GM23338 (cell line): ENCODE results near the gene RPS21. TPM values are rescaled to one million over a fixed set of nuclear protein-coding genes. Genes with fewer than 3 reads are reported as not detected.
A peak's percentile ranks its signal among the peaks of the same experiment; 100 is the strongest.

Experiments
- ATAC-seq: fragments of 200-7000 bp; cut with Tn5 transposase; 3 replicates; pipeline ENCODE4 v1.9.1; 2020
- DNase-seq: peaks from one replicate; pipeline ENCODE4 v3.0.0-alpha.2; 2015; ENCODE audit warnings: low spot score
- H2AFZ ChIP-seq: fragments of 200-600 bp; sonication (generic); 2 replicates; pipeline ENCODE4 v1.8.0; 2016; ENCODE audit warnings: antibody characterized with exemption, mild to moderate bottlenecking, moderate library complexity
- H3F3A ChIP-seq: fragments of 200-600 bp; sonication (generic); replicated peaks from 2 replicates; pipeline ENCODE4 v1.8.0; 2017; ENCODE audit warnings: antibody characterized with exemption, mixed run types, low read depth
- H3K27ac ChIP-seq: fragments of 200-600 bp; sonication (generic); 2 replicates; pipeline ENCODE4 v1.6.1; 2016; ENCODE audit warnings: low read depth
- H3K27me3 ChIP-seq: fragments of 200-600 bp; sonication (generic); 2 replicates; pipeline ENCODE4 v1.8.0; 2016; ENCODE audit warnings: mild to moderate bottlenecking, mixed run types, moderate library complexity; ENCODE audit not compliant: insufficient read depth
- H3K36me3 ChIP-seq: fragments of 200-600 bp; sonication (generic); 2 replicates; pipeline ENCODE4 v1.8.0; 2016; ENCODE audit warnings: mild to moderate bottlenecking; ENCODE audit not compliant: insufficient read depth
- H3K4me1 ChIP-seq: fragments of 200-600 bp; sonication (generic); 2 replicates; pipeline ENCODE4 v1.8.0; 2016; ENCODE audit warnings: mild to moderate bottlenecking, moderate library complexity; ENCODE audit not compliant: insufficient read depth
- H3K4me2 ChIP-seq: fragments of 200-600 bp; sonication (generic); 2 replicates; pipeline ENCODE4 v1.7.1; 2017; ENCODE audit warnings: mixed run types
- H3K4me3 ChIP-seq: fragments of 200-600 bp; sonication (generic); 2 replicates; pipeline ENCODE4 v1.6.1; 2016; ENCODE audit warnings: mixed run types
- H3K79me2 ChIP-seq: fragments of 200-600 bp; sonication (generic); replicated peaks from 2 replicates; pipeline ENCODE4 v1.8.0; 2017; ENCODE audit warnings: mild to moderate bottlenecking; ENCODE audit not compliant: insufficient read depth
- H3K9me2 ChIP-seq: fragments of 200-600 bp; sonication (generic); 2 replicates; pipeline ENCODE4 v1.8.0; 2017; ENCODE audit not compliant: insufficient read depth
- H4K20me1 ChIP-seq: fragments of 200-600 bp; sonication (generic); replicated peaks from 2 replicates; pipeline ENCODE4 v1.8.0; 2017; ENCODE audit warnings: mild to moderate bottlenecking; ENCODE audit not compliant: insufficient read depth
- H3K27ac Mint-ChIP-seq: 2 replicates; pipeline ENCODE4 v1.8.0; 2020; ENCODE audit warnings: inconsistent platforms, mild to moderate bottlenecking, moderate library complexity, mixed read lengths
- H3K27me3 Mint-ChIP-seq: 3 replicates; pipeline ENCODE4 v1.8.0; 2022; ENCODE audit warnings: low read depth, mild to moderate bottlenecking, moderate library complexity, mixed read lengths, inconsistent platforms; ENCODE audit not compliant: insufficient read depth, poor library complexity
- H3K36me3 Mint-ChIP-seq: 3 replicates; pipeline ENCODE4 v1.8.0; 2021; ENCODE audit warnings: low read depth, mild to moderate bottlenecking, inconsistent platforms, moderate library complexity, mixed read lengths
- H3K4me1 Mint-ChIP-seq: 3 replicates; pipeline ENCODE4 v1.8.0; 2020; ENCODE audit warnings: mild to moderate bottlenecking, inconsistent platforms, mixed read lengths
- H3K4me3 Mint-ChIP-seq: 3 replicates; pipeline ENCODE4 v1.8.0; 2021; ENCODE audit warnings: moderate library complexity, mild to moderate bottlenecking, inconsistent platforms, mixed read lengths
- H3K9me3 Mint-ChIP-seq: 3 replicates; pipeline ENCODE4 v1.8.0; 2020; ENCODE audit warnings: moderate library complexity, mild to moderate bottlenecking, inconsistent platforms, mixed read lengths
- CREB1 ChIP-seq: fragments of 250-450 bp; sonication (Bioruptor Pico); IDR thresholded peaks from 2 replicates; pipeline ENCODE4 v1.5.0; 2020; ENCODE audit warnings: low read depth, mild to moderate bottlenecking, moderate library complexity
- CTCF ChIP-seq, 2 experiments: fragments of 200-600 bp in 1 of 2; sonication (generic) in 1 of 2; conservative IDR thresholded peaks; 2 replicates each; pipeline versions ENCODE4 v1.5.1 to v1.6.1; 2016 to 2017; ENCODE audit warnings: antibody characterized with exemption in 2 of 2, low read depth in 2 of 2, mild to moderate bottlenecking in 2 of 2, moderate library complexity in 1 of 2
- EZH2phosphoT487 ChIP-seq: fragments of 200-600 bp; sonication (generic); IDR thresholded peaks from one replicate; pipeline ENCODE4 v1.8.1; 2018; ENCODE audit warnings: antibody characterized with exemption; ENCODE audit not compliant: unreplicated experiment
- JUNB ChIP-seq: IDR thresholded peaks from one replicate; pipeline ENCODE4 v1.6.1; 2016; ENCODE audit warnings: antibody characterized with exemption; ENCODE audit not compliant: unreplicated experiment
- NANOG ChIP-seq: IDR thresholded peaks from 2 replicates; pipeline ENCODE4 v1.6.1; 2016; ENCODE audit warnings: antibody characterized with exemption, borderline replicate concordance
- POLR2AphosphoS5 ChIP-seq: IDR thresholded peaks from 2 replicates; pipeline ENCODE4 v1.6.1; 2016; ENCODE audit warnings: antibody characterized with exemption, low read depth
- STAT1 ChIP-seq: IDR thresholded peaks from one replicate; pipeline ENCODE4 v1.6.1; 2016; ENCODE audit warnings: antibody characterized with exemption; ENCODE audit not compliant: unreplicated experiment
- polyA plus RNA-seq: library from polyadenylated mRNA; unstranded; fragments of >200 nt; fragmentation: Nextera tagmentation; extraction: Ambion mirVana; gene quantifications from 2 replicates; pipeline ENCODE4 v1.2.1, GENCODE V29; 2016
- total RNA-seq: library from RNA; depleted of rRNA; stranded (reverse); fragments of >200 nt; shearing (Covaris generic); gene quantifications from 2 replicates; pipeline ENCODE4 v1.2.3, GENCODE V29; 2014

Gene RPS21
- total and polyA plus RNA-seq, 2 experiments from 2014 or later: 759 to 2,298 TPM

GRCh38 chr20:62382306-62383198 lies 4.4 kb upstream of the RPS21 start:
- peak; percentile 78 for ATAC-seq
- H3K27ac Mint-ChIP-seq: peak overlapping the region; percentile 74; the same call in 1 of the 2 replicates

GRCh38 chr20:62387219-62387913 lies 463 bp downstream of the RPS21 start:
- peaks cover 43% of the 10 kb centered on the region for H3K79me2 ChIP-seq
- Mint-ChIP-seq H3K4me3 (peak overlapping the region; percentile 97), H3K36me3 (peaks cover 49% of the 10 kb centered on the region), H3K9me3 (no peaks in the 10 kb centered on the region), H3K27me3 (peaks cover 33% of the 10 kb centered on the region), H3K4me1 (peaks cover 32% of the 10 kb centered on the region), H3K27ac (peak overlapping the region; percentile 95)
- peaks cover 11% of the 10 kb centered on the region for H3K4me1 ChIP-seq
- ATAC-seq (no peak), DNase-seq (no peak)
- H3K36me3 ChIP-seq: peaks cover 11% of the 10 kb centered on the region
- H3K4me3 ChIP-seq: peak overlapping the region; percentile 100
- peak overlapping the region; percentile 84 for H3K27ac ChIP-seq
- H3F3A ChIP-seq: peaks cover 55% of the 10 kb centered on the region
- peak overlapping the region; percentile 100 for H3K4me2 ChIP-seq
- no peaks in the 10 kb centered on the region for H3K27me3 ChIP-seq
- no peak overlapping the region for H2AFZ ChIP-seq
- no peaks in the 10 kb centered on the region for H3K9me2 ChIP-seq
- peaks cover 23% of the 10 kb centered on the region for H4K20me1 ChIP-seq
- TF ChIP-seq POLR2AphosphoS5 (peak; percentile 23; the same call in 1 of the 2 replicates), EZH2phosphoT487 (no peak)

More at GRCh38 chr20:62382306-62383198, 4.4 kb upstream of the RPS21 start:
- Mint-ChIP-seq H3K4me3 (no peak overlapping the region; the same call in 2 of the 3 replicates), H3K36me3 (peaks cover 32% of the 10 kb centered on the region), H3K27me3 (peaks cover 25% of the 10 kb centered on the region), H3K9me3 (peaks cover 5% of the 10 kb centered on the region), H3K4me1 (peaks cover 25% of the 10 kb centered on the region)
- Histone ChIP-seq H3K36me3 (no peaks in the 10 kb centered on the region), H3K79me2 (peaks cover 33% of the 10 kb centered on the region), H3F3A (peaks cover 26% of the 10 kb centered on the region), H3K4me1 (peaks cover 8% of the 10 kb centered on the region), H3K9me2 (no peaks in the 10 kb centered on the region; the same call in 1 of the 2 replicates), H3K27me3 (no peaks in the 10 kb centered on the region), H3K4me3 (no peak overlapping the region), H4K20me1 (peaks cover 7% of the 10 kb centered on the region; the same call in 1 of the 2 replicates), H2AFZ (no peak overlapping the region), H3K27ac (0 out of 2 replicates have a peak overlapping the region, but pooled peaks have one; percentile 55), H3K4me2 (no peak overlapping the region)
- peak; percentile 82 to 95 for TF ChIP-seq CTCF (conservative IDR thresholded peaks at IDR 0.05; ENCODE audit: low read depth in 2 of 2)
- TF ChIP-seq JUNB: no peak
- TF ChIP-seq POLR2AphosphoS5: peak; percentile 60
- TF ChIP-seq CREB1 (CRISPR knock-in tag): 0 out of 2 replicates have a peak, but pooled peaks have one; percentile 20
- no peak for TF ChIP-seq STAT1
- no peak for TF ChIP-seq NANOG
- DNase-seq: peak; percentile 94
